ENCODE results near the gene KDM4C. TPM values are rescaled to one million over a fixed set of nuclear protein-coding genes. Genes with fewer than 3 reads are reported as not detected.
A peak's percentile ranks its signal among the peaks of the same experiment; 100 is the strongest.

Gene KDM4C
- total RNA-seq, 1 donor from 2014 or later: 26.6 TPM

- no peaks in the 10 kb centered on the region for H3K27me3 Mint-ChIP-seq
- no peak for TF ChIP-seq CTCF (IDR thresholded peaks at IDR 0.05; ENCODE audit: unreplicated experiment)
- H3K9me3 Mint-ChIP-seq (ENCODE audit: low read depth): no peaks in the 10 kb centered on the region
- peaks cover 14% of the 10 kb centered on the region for H3K4me1 Mint-ChIP-seq (ENCODE audit: low read depth)
- no peak overlapping the region for H3K4me3 Mint-ChIP-seq (ENCODE audit: low read depth)
- H3K27ac Mint-ChIP-seq: peak overlapping the region; percentile 7
- H3K36me3 Mint-ChIP-seq (ENCODE audit: insufficient read depth): no peaks in the 10 kb centered on the region
- no peak for DNase-seq (ENCODE audit: low spot score, unreplicated experiment)
Measured at GRCh38 chr9:6902423-6902822, 144.7 kb downstream of the KDM4C start.

- Mint-ChIP-seq H3K9me3 (ENCODE audit: low read depth) (no peaks in the 10 kb centered on the region), H3K27ac (no peak overlapping the region), H3K4me3 (ENCODE audit: low read depth) (no peak overlapping the region), H3K36me3 (ENCODE audit: insufficient read depth) (no peaks in the 10 kb centered on the region), H3K27me3 (no peaks in the 10 kb centered on the region), H3K4me1 (ENCODE audit: low read depth) (peaks cover 8% of the 10 kb centered on the region)
- no peak for DNase-seq (ENCODE audit: low spot score, unreplicated experiment)
- TF ChIP-seq CTCF (IDR thresholded peaks at IDR 0.05; ENCODE audit: unreplicated experiment): no peak
Measured at GRCh38 chr9:6904371-6904770, 146.6 kb downstream of the KDM4C start.

GRCh38 chr9:6905850-6906375 lies 148.1 kb downstream of the KDM4C start:
- TF ChIP-seq CTCF (IDR thresholded peaks at IDR 0.05; ENCODE audit: unreplicated experiment): no peak
- Mint-ChIP-seq H3K4me1 (ENCODE audit: low read depth) (peaks cover 3% of the 10 kb centered on the region), H3K27ac (no peak overlapping the region), H3K4me3 (ENCODE audit: low read depth) (no peak overlapping the region), H3K27me3 (no peaks in the 10 kb centered on the region), H3K9me3 (ENCODE audit: low read depth) (no peaks in the 10 kb centered on the region), H3K36me3 (ENCODE audit: insufficient read depth) (no peaks in the 10 kb centered on the region)
- no peak for DNase-seq (ENCODE audit: low spot score, unreplicated experiment)

GRCh38 chr9:6907772-6908381 lies 150.1 kb downstream of the KDM4C start:
- H3K27me3 Mint-ChIP-seq: no peaks in the 10 kb centered on the region
- no peak overlapping the region for H3K27ac Mint-ChIP-seq
- H3K9me3 Mint-ChIP-seq (ENCODE audit: low read depth): no peaks in the 10 kb centered on the region
- no peak overlapping the region for H3K4me3 Mint-ChIP-seq (ENCODE audit: low read depth)
- DNase-seq (ENCODE audit: low spot score, unreplicated experiment): no peak
- TF ChIP-seq CTCF (IDR thresholded peaks at IDR 0.05; ENCODE audit: unreplicated experiment): peak; percentile 73
- H3K36me3 Mint-ChIP-seq (ENCODE audit: insufficient read depth): no peaks in the 10 kb centered on the region
- peaks cover 3% of the 10 kb centered on the region for H3K4me1 Mint-ChIP-seq (ENCODE audit: low read depth)

- no peaks in the 10 kb centered on the region for H3K27me3 Mint-ChIP-seq
- no peaks in the 10 kb centered on the region for H3K36me3 Mint-ChIP-seq (ENCODE audit: insufficient read depth)
- H3K4me3 Mint-ChIP-seq (ENCODE audit: low read depth): no peak overlapping the region
- H3K4me1 Mint-ChIP-seq (ENCODE audit: low read depth): peaks cover 3% of the 10 kb centered on the region
- DNase-seq (ENCODE audit: low spot score, unreplicated experiment): no peak
- no peaks in the 10 kb centered on the region for H3K9me3 Mint-ChIP-seq (ENCODE audit: low read depth)
- H3K27ac Mint-ChIP-seq: no peak overlapping the region
- TF ChIP-seq CTCF (IDR thresholded peaks at IDR 0.05; ENCODE audit: unreplicated experiment): no peak
Measured at GRCh38 chr9:6909181-6909580, 151.4 kb downstream of the KDM4C start.
